ENCODE measurements around the gene POTEI. TPM values are rescaled to one million over a fixed set of nuclear protein-coding genes. Genes with fewer than 3 reads are reported as not detected.
"Not testable (repeated sequence)": the region's sequence is repeated elsewhere in the genome, so short reads cannot be mapped to it uniquely, and the experiment has no call there.

The POTEI gene
- total RNA-seq = not detected
- long read RNA-seq = 0 reads

- H3K36me3 ChIP-seq; H3K4me3 ChIP-seq; intact Hi-C loops (cut with DNase I); H3K4me1 ChIP-seq; DNase-seq; ATAC-seq; H3K27me3 ChIP-seq; H3K9me3 ChIP-seq; H3K27ac ChIP-seq: not testable (repeated sequence)
Measured at GRCh38 chr2:130509228-130509627, at the start of gene POTEI. Gene POTEI (minus strand): TSS chr2:130509328. CDS start chr2:130509235, 93 bp downstream.

DNA sequence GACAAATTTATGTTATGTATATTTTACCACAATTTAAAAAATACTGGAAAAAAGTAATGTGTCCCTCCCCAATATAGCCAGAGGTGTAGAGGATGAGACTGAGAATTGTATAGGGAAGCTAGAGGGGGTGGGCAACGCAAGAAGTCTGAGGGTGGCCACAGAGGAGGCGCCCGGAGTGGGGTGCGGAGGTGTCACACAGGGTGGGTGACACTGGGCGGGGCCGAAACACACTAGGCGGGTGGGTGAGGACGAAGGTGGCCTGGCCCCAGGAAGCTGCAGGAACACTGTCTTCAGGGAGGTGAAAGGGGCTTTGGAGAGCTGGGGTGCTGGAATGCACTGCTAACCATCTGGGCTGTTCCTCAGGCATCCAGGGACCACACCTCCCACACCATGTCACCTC is 47.3 kb upstream of the POTEI start:
- intact Hi-C loops (cut with DNase I) = not testable (repeated sequence)

GRCh38 chr2:130554178-130554577 is 45.0 kb upstream of the POTEI start:
- H3K36me3 ChIP-seq; DNase-seq; ATAC-seq; H3K4me3 ChIP-seq; H3K27ac ChIP-seq; H3K9me3 ChIP-seq; intact Hi-C loops (cut with DNase I); H3K27me3 ChIP-seq; H3K4me1 ChIP-seq: not testable (repeated sequence)

More for the DNA sequence above, 47.3 kb upstream of the POTEI start:
- not testable (repeated sequence) for H3K4me1 ChIP-seq, H3K27ac ChIP-seq, H3K27me3 ChIP-seq, DNase-seq, H3K9me3 ChIP-seq, H3K36me3 ChIP-seq, H3K4me3 ChIP-seq, ATAC-seq

DNA sequence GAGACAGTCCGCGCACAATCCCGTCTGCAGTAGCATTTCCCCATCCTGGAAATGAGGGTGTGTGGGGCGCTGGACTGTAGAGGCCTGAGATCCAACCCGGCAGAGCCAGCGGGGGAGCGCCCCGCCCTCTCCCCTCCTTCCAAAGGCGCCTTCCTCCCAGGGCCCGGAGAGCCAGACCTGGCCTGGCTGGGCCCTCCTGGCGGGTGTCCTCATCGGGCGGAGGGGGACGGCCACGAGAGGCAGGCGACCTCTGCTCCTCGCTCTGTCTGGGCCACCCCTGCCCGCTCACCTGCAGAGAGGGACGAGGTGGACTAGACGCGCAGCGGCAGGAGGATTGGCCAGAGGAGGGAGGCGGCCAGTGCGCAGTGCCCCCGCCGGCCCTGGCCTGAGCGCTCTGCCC is 40.3 kb upstream of the POTEI start:
- DNase-seq; H3K4me3 ChIP-seq; H3K27ac ChIP-seq; intact Hi-C loops (cut with DNase I); H3K27me3 ChIP-seq; H3K4me1 ChIP-seq; H3K36me3 ChIP-seq; H3K9me3 ChIP-seq: not testable (repeated sequence)
- peak; percentile 16 for ATAC-seq

- intact Hi-C loops (cut with DNase I); H3K27me3 ChIP-seq; H3K4me3 ChIP-seq; DNase-seq; H3K4me1 ChIP-seq; H3K27ac ChIP-seq; ATAC-seq; H3K9me3 ChIP-seq; H3K36me3 ChIP-seq: not testable (repeated sequence)
Measured at GRCh38 chr2:130548418-130548817, 39.3 kb upstream of the POTEI start.

DNA sequence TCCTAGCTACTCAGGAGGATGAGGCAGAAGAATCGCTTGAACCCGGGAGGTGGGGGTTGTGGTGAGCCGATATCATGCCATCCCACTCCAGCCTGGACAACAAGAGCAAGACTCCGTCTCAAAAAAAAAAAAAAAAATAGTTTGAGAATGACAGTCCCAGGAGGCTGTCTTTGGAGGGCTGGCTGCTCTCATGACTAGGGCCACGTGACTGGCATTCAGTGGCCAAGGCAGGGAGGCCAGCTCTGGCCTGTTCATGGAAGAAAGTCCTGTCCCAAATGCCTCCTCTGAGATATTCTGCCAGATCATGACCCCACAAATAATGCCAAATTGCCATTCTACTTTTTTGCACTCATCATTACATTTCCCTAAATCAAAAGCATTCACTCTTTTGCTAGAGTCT is 35.9 kb upstream of the POTEI start:
- H3K4me1 ChIP-seq; DNase-seq; H3K27me3 ChIP-seq; H3K36me3 ChIP-seq; H3K4me3 ChIP-seq; H3K9me3 ChIP-seq; H3K27ac ChIP-seq; intact Hi-C loops (cut with DNase I); ATAC-seq: not testable (repeated sequence)

DNA sequence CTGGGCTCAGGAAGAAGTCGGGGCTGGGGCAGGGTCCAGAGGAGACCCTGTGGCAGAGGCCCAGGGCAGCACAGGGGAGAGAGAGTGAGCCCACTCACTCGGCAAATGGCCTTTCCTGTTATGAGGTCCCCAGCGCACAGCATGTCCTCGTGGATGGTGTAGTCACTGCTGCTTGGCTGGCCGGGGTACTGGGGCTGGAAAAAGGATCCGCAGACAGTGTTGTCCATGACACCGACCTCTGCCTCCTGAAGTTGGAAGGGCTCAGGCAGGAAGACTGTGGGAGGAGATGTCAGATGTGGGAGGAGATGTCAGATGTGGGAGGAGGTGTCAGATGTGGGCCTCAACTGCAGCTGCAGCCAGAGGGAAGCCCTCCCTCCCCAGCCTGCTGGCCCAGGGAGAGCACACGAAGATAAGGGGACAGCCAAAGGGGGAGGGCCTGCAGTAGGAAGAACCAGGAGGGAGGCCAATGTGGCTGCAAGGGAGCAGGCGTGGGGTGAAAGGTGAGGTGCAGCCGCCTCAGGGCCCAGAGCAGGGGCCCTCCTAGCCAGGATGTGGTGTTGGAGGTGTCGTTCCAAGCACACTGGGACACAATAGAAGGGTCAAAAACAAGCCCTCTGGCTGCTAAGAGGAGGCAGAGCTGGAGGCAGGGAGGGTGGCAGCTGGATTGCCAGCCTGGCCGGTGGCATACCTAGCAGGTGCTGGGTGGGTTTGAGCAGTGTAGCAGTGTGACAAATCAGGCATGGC is 34.8 kb upstream of the POTEI start:
- H3K4me1 ChIP-seq; H3K27me3 ChIP-seq; H3K9me3 ChIP-seq; H3K4me3 ChIP-seq; intact Hi-C loops (cut with DNase I); H3K36me3 ChIP-seq; DNase-seq; H3K27ac ChIP-seq: not testable (repeated sequence)
- peak; percentile 11 for ATAC-seq

- H3K27ac ChIP-seq; intact Hi-C loops (cut with DNase I); H3K27me3 ChIP-seq; DNase-seq; H3K4me1 ChIP-seq; H3K9me3 ChIP-seq; ATAC-seq; H3K4me3 ChIP-seq; H3K36me3 ChIP-seq: not testable (repeated sequence)
Measured at GRCh38 chr2:130542789-130543188, 33.7 kb upstream of the POTEI start.

- intact Hi-C loops (cut with DNase I); H3K36me3 ChIP-seq; H3K27ac ChIP-seq; H3K9me3 ChIP-seq; ATAC-seq; DNase-seq; H3K4me1 ChIP-seq; H3K4me3 ChIP-seq; H3K27me3 ChIP-seq: not testable (repeated sequence)
Measured at GRCh38 chr2:130538271-130538670, 29.1 kb upstream of the POTEI start.

DNA sequence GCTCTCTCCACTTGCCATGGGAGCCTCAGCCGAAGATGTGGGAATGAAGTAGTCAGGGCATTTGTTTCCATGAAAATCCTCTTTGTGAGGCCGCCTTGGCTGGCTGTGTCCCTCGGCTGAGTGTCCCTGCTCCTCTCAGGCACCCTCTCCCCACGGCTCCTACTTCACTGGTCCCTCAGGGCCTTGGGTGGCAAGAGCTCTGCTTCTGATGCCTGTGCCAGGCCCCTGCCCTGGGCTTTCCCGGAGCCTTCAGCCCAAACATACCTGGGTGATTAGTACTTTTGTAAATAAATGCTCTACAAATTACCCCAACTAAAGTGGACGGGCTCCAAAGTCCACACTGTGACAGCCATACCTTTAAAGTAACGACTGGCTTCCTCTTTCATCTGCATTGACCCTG is 27.5 kb upstream of the POTEI start:
- H3K36me3 ChIP-seq; H3K27me3 ChIP-seq; H3K27ac ChIP-seq; ATAC-seq; H3K4me3 ChIP-seq; H3K4me1 ChIP-seq; DNase-seq; intact Hi-C loops (cut with DNase I); H3K9me3 ChIP-seq: not testable (repeated sequence)

- ATAC-seq; H3K9me3 ChIP-seq; H3K4me3 ChIP-seq; H3K36me3 ChIP-seq; H3K4me1 ChIP-seq; DNase-seq; intact Hi-C loops (cut with DNase I); H3K27me3 ChIP-seq; H3K27ac ChIP-seq: not testable (repeated sequence)
Measured at GRCh38 chr2:130531672-130532071, 22.5 kb upstream of the POTEI start.

DNA sequence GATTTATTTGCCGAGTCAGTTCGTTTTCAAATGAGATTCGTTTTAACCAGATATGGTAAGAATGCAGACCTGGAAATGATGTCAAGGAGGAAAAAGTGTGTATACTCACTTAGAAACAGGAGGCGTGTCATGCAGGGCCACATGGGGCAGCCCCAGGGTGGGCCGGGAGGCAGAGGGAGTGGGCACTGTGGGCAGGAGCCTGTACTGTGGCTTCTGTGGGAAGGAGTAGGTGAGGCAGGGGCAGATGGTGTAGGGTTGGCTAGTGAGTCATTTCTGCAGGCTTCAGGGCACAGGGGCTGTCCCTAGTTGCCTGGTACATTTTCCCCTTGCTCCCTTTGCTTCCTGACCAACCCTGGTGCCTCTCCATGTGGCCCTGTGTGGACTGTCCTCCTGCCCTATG is 22.1 kb upstream of the POTEI start:
- H3K36me3 ChIP-seq; H3K27ac ChIP-seq; DNase-seq; intact Hi-C loops (cut with DNase I); H3K9me3 ChIP-seq; ATAC-seq; H3K4me1 ChIP-seq; H3K27me3 ChIP-seq; H3K4me3 ChIP-seq: not testable (repeated sequence)

GRCh38 chr2:130530212-130530611 is 21.1 kb upstream of the POTEI start:
- ATAC-seq; H3K27ac ChIP-seq; H3K4me3 ChIP-seq; DNase-seq; H3K4me1 ChIP-seq; intact Hi-C loops (cut with DNase I); H3K36me3 ChIP-seq; H3K27me3 ChIP-seq; H3K9me3 ChIP-seq: not testable (repeated sequence)

DNA sequence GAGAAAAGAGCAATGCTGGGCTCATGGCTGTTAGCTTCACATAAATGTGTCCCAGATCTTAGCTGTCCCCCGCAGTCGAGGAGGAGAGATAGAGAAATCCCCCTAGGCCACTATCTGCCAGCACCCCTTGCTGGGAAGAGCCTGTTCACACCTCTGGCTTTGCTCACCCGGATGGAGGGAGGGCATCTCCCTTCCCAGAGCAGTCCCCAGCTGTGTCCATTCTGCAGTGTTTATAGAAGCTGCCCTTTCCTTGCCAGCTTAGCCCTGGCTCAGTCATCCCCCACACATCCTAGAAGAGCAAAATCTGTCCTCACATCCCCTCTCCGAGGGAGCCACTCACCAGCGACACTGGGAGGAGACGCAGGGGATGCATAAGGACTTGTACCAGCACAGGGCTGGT is 20.4 kb upstream of the POTEI start:
- H3K4me1 ChIP-seq; H3K27ac ChIP-seq; ATAC-seq; H3K9me3 ChIP-seq; H3K36me3 ChIP-seq; intact Hi-C loops (cut with DNase I); H3K4me3 ChIP-seq; DNase-seq; H3K27me3 ChIP-seq: not testable (repeated sequence)

- H3K36me3 ChIP-seq; H3K9me3 ChIP-seq; H3K4me1 ChIP-seq; H3K27ac ChIP-seq; H3K27me3 ChIP-seq; H3K4me3 ChIP-seq; DNase-seq; intact Hi-C loops (cut with DNase I): not testable (repeated sequence)
- ATAC-seq = peak; percentile 32
Measured at GRCh38 chr2:130527365-130527967, 18.3 kb upstream of the POTEI start.

Data from upper lobe of right lung (tissue), 1 donor.